Right lung (tissue), 5 donors: ENCODE measurements around the gene EMILIN2. TPM values are rescaled to one million over a fixed set of nuclear protein-coding genes. Genes with fewer than 3 reads are reported as not detected.
"Not testable (repeated sequence)": the region's sequence is repeated elsewhere in the genome, so short reads cannot be mapped to it uniquely, and the experiment has no call there.

Experiments
- DNase-seq, 2 donors: peaks; one replicate each; pipeline ENCODE4 v3.0.0-alpha.2; 2013
- polyA plus RNA-seq, 5 donors: library from polyadenylated mRNA; unstranded; fragments of 120-200 nt; gene quantifications; one replicate each; pipeline versions ENCODE4 v1.2.1 to v1.2.3, GENCODE V29; 2013; ENCODE audit warnings: inconsistent platforms in 1 of 5, low replicate concordance in 1 of 5; ENCODE audit not compliant: insufficient read length in 5 of 5, insufficient read depth in 1 of 5

Gene EMILIN2
- polyA plus RNA-seq, 5 donors, result 11.2 to 16.9 (median 12.1) TPM

- no peak for DNase-seq
Observed at GRCh38 chr18:2840521-2840920, 6.3 kb upstream of the EMILIN2 start.

DNA sequence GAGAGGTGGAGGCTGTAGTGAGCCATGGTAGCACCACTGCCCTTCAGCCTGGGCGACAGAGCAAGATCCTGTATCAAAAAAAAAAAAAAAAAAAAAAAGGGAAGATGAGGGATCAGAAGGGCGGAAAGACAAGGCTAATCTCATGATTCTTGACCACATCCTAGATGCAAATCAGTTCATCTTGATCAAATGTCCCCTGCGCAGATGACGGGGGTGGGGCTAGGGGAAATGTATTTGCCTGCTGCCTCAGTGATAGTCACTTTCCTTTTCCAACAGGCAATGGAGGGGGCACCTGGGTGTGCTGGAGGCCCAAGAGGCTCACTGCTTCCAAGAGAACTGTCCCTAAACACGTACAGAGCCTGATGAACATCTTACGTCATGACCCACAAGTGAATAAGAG, 3.7 kb upstream of the EMILIN2 start:
- no peak for DNase-seq

- no peak for DNase-seq
Observed at GRCh38 chr18:2845172-2845571, 1.6 kb upstream of the EMILIN2 start.

DNA sequence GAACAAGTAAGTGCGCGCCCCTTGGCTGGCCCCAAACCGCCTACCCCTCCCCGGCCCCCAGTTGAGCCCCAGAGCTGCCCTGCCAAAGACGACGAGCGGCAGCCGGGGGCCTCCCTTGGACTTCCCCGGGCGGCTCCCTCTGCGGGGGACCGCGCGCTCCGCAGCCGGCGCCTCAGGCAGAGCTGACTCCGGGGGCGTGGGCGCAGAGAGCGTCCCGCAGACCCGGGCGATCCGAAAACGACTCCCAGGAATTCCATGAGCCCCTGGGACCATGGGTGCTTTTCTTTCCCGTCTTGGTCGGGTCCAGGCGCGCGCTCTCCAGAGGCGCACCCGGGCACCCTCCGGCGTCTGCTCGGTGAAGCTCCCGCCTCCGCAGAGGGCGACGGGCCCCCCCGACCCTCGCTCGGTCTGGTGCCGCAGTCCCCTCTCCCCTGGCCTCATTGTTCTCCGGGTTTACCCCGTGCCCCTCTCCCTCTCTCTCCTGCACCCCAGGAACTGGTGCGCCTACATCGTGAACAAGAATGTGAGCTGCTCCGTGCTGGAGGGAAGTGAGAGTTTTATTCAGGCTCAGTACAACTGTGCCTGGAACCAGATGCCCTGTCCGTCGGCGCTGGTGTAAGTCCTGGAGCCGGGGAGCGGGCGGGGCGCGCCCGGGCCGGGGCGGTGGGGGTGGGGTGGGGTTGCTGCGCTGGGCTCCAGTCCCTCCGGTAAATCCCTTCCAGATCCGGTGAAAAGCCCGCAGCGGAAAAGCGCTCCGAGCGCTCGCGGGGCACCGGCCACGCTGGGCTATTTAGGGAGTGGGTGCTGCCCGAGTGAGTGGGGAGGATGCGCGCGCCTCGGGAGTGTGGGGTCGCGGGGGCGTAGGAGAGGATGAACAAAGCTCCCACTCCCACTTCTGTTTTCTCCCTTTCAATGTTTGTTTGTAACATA, 776 bp downstream of the EMILIN2 start:
- DNase-seq, result no peak

GRCh38 chr18:2848247-2849246, 1.7 kb downstream of the EMILIN2 start:
- no peak for DNase-seq

GRCh38 chr18:2850816-2851215, 4.0 kb downstream of the EMILIN2 start:
- no peak for DNase-seq

- DNase-seq, result no peak
Observed at GRCh38 chr18:2851771-2852170, 5.0 kb downstream of the EMILIN2 start.

- not testable (repeated sequence) for DNase-seq
Observed at GRCh38 chr18:2852460-2852859, 5.7 kb downstream of the EMILIN2 start.

DNA sequence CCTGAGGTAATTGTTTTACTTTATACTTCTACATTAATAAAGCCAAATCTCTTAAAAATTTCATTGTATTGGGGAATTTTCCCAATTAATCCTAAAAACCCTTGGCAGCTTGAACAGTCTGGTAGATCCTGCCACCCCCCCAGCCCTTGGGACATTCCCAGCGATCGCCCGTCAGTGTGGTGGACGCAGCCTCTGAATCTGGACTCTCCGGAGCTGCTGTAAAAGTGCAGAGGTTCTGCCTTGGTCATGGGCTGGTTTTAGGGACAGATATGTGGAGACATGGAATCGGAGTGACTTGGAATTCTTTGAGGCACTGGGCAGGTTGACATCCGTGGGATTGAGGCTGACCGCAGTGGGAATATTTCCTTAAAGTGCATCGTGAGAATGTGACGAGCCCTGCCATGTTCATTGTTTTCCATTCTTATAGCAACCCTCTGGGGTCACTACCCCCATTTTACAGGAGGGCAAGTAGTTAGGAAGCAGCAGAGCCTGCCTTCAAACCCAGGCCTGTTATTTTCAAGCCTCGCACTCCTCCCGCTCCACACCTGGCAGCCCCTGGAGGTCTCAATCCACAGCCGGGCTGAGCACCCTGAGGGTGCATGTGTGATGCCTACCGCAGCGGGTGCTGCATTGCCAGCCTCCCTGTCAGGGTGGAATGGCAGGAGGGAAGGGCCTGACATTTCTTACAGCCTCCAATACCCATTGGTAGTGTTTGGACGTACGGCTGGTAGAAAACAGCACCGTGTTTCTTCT, 6.5 kb downstream of the EMILIN2 start:
- DNase-seq, result no peak

DNA sequence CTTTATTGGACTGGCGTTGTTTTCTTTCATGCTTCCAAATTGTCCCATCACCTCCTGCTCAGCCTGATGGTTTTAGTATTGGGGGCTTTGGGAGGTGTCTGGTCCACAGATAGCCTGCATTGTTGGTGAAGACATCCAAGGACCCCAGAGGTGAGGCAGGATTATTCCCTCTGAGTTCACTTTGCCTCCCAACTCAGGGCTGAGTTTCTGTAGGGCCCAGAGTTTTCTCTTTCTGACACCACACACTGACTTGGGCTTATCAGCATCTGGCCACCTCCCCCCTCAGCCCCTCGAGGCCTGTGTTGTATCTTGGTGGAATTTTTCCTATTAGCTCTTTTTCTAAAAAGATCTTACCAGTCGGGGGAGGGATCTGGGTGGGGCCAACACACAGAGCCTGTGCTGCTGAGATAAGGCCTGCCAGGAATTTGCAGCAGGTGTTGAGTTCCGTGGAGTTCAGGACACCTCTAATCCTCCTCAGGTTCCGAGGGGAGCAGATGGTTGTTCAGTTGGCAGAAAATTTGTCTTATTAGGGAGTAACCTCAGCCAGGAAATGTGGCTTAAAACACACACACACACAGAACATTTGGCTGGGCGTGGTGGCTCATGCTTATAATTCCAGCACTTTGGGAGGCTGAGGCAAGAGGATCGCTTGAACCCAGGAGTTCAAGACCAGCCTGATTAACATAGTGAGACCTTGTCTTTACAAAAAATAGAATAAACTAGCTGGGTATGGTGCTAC, 7.3 kb downstream of the EMILIN2 start:
- no peak for DNase-seq

GRCh38 chr18:2854875-2855274, 8.1 kb downstream of the EMILIN2 start:
- no peak for DNase-seq

DNA sequence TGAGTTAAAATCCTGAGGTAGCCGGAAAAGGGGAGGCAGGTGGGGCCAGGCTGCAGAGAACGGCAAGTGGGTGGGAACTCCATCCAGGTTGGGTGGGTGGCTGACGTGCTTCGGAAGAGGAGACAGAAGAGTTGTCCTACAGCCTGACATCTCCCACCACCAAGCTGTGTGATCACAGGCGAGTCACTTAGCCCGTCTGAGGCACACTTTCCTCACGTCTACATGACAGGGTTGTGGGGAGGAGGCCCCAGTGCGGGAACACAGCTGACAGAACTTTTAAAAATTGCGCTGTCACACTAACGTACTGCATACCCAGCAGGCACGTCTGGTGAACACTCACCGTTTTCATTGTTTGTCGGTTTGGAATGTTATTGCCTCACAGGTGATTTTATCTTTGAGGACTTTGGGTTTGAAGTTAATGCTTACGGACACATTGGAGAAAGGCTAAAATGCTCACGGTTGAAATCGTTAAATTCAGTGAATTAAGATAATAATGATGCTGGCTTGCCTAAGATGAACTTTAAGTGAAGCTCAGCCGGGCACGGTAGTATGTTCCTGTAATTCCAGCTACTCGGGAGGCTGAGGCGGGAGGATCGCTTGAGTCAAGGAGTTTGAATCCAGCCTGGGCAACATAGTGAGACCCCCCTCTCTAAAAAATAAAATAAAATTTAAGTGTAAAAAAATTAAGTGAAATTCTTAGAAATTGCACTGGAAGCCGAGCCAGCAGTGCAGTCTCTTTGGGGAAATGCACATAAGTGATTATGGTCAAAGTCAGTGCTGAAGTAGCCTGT, 8.9 kb downstream of the EMILIN2 start:
- DNase-seq, result no peak

DNA sequence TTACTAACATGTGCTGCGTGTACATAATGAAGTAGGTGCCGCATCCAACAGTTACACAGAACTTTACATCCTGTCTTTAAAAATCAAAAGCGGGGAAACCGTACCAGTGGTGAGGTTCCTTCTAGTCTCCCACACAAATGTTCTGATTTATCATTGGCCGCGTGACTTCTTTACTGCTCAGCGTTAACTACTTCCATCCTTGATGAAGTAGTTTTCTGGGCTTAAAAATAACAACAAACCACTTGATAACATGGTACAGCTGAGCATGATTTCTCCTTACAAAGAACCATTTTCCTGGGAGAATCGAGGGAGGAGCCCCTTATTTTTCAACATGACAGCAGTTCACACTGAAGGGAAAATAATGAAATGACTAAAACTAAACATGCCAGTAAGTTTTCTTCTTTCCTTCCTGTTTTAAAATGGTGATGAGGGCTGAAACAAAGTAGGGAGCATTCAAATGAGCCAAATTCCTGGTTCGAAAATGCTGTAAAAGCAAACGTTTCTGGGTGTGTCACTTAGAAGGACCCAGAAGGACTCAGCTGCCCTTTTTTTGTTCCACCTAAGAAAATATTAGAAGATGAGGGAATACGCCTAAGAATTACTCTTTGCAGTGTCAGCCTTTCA, 9.9 kb downstream of the EMILIN2 start:
- no peak for DNase-seq

GRCh38 chr18:2857491-2858131, 10.8 kb downstream of the EMILIN2 start:
- DNase-seq, result no peak

DNA sequence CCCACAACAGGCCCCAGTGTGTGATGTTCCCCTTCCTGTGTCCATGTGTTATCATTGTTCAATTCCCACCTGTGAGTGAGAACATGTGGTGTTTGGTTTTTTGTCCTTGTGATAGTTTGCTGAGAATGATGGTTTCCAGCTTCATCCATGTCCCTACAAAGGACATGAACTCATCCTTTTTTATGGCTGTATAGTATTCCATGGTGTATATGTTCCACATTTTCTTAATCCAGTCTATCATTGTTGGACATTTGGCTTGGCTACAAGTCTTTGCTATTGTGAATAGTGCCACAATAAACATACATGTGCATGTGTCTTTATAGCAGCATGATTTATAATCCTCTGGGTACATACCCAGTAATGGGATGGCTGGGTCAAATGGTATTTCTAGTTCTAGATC, 13.6 kb downstream of the EMILIN2 start:
- not testable (repeated sequence) for DNase-seq

DNA sequence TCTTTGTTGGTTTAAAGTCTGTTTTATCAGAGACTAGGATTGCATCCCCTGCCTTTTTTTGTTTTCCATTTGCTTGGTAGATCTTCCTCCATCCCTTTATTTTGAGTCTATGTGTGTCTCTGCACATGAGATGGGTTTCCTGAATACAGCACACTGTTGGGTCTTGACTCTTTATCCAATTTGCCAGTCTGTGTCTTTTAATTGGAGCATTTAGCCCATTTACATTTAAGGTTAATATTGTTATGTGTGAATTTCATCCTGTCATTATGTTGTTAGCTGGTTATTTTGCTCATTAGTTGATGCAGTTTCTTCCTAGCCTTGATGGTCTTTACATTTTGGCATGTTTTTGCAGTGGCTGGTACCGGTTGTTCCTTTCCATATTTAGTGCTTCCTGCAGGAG, 17.2 kb downstream of the EMILIN2 start:
- not testable (repeated sequence) for DNase-seq

DNA sequence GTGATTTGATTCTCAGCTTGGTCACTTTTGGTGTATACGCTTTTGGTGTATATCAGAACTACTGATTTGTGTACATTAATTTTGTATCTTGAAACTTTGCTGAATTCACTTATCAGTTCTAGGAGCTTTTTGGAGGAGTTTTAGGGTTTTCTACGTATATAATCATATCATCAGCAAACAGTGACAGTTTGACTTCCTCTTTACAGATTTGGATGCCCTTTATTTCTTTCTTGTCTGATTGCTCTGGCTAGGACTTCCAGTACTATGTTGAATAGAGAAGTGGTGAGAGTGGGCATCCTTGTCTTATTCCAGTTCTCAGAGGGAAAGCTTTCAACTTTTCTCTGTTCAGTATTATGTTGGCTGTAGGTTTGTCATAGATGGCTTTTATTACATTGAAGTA, 19.7 kb downstream of the EMILIN2 start:
- DNase-seq, result not testable (repeated sequence)

- DNase-seq, result no peak
Observed at GRCh38 chr18:2869207-2869606, 22.4 kb downstream of the EMILIN2 start.

DNA sequence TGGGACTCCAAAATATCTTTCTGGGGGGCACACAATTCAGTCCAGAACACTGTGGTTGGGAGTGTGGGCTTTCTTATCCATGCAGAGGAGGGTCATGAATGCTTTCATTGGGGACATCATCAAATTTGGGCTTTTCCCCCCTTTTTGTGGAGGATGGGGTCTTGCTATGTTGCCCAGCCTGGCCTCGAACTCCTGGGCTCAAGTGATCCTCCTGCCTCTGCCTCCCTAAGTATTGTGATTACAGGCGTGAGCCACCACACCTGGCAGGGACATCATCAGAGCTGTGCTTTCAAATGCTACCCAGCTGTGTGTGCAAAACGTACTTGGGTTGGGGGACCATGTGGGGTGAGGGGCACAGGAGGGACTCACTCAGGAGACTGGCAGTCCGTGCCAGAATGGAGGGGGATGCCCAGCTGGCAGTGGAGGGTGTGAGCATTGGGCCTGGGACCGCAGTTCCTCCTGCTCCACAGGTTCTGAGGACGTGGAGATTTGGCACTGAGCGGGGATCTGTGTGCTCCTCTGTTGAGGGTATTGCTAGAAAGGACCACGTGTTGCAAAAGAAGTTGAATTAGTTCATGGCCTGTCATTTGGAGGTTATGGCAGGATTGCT, 24.4 kb downstream of the EMILIN2 start:
- no peak for DNase-seq
